ENCODE results near the gene AKTIP.
"Not testable (repeated sequence)": the region's sequence is repeated elsewhere in the genome, so short reads cannot be mapped to it uniquely, and the experiment has no call there.

Gene AKTIP

GRCh38 chr16:53502331-53503269 is at the start of gene AKTIP:
TSS of gene AKTIP (minus strand) at chr16:53503209. CDS start at chr16:53500259, 2,950 bp downstream.
- no peak for FAIRE-seq
- DNase-seq (ENCODE audit: low spot score) = no peak

- FAIRE-seq = peak; percentile 32
These were observed 47.1 kb upstream of the AKTIP start for GRCh38 chr16:53549970-53550690.

GRCh38 chr16:53546988-53547391 is 44.0 kb upstream of the AKTIP start:
- FAIRE-seq = no peak

More at GRCh38 chr16:53549970-53550690, 47.1 kb upstream of the AKTIP start:
- DNase-seq (ENCODE audit: low spot score) = peak; percentile 22

GRCh38 chr16:53545433-53545832 is 42.4 kb upstream of the AKTIP start:
- DNase-seq (ENCODE audit: low spot score) = no peak
- no peak for FAIRE-seq

More at GRCh38 chr16:53546988-53547391, 44.0 kb upstream of the AKTIP start:
- no peak for DNase-seq (ENCODE audit: low spot score)

GRCh38 chr16:53542283-53542682 is 39.3 kb upstream of the AKTIP start:
- DNase-seq (ENCODE audit: low spot score) (no peak), FAIRE-seq (no peak)

- DNase-seq (ENCODE audit: low spot score) (no peak), FAIRE-seq (no peak)
These were observed 38.3 kb upstream of the AKTIP start for GRCh38 chr16:53541326-53541725.

GRCh38 chr16:53539759-53540718 is 37.0 kb upstream of the AKTIP start:
- not testable (repeated sequence) for DNase-seq (ENCODE audit: low spot score); FAIRE-seq

- FAIRE-seq = not testable (repeated sequence)
These were observed 36.3 kb upstream of the AKTIP start for GRCh38 chr16:53539346-53539745.

GRCh38 chr16:53537626-53538025 is 34.6 kb upstream of the AKTIP start:
- no peak for DNase-seq (ENCODE audit: low spot score)
- FAIRE-seq = no peak

More at GRCh38 chr16:53539346-53539745, 36.3 kb upstream of the AKTIP start:
- not testable (repeated sequence) for DNase-seq (ENCODE audit: low spot score)

GRCh38 chr16:53534206-53534605 is 31.2 kb upstream of the AKTIP start:
- FAIRE-seq (no peak), DNase-seq (ENCODE audit: low spot score) (no peak)

- DNase-seq (ENCODE audit: low spot score) (no peak), FAIRE-seq (no peak)
These were observed 27.7 kb upstream of the AKTIP start for GRCh38 chr16:53530741-53531140.

GRCh38 chr16:53530046-53530445 is 27.0 kb upstream of the AKTIP start:
- no peak for FAIRE-seq
- no peak for DNase-seq (ENCODE audit: low spot score)

GRCh38 chr16:53529513-53529912 is 26.5 kb upstream of the AKTIP start:
- FAIRE-seq (no peak), DNase-seq (ENCODE audit: low spot score) (no peak)

GRCh38 chr16:53528797-53529196 is 25.8 kb upstream of the AKTIP start:
- FAIRE-seq (no peak), DNase-seq (ENCODE audit: low spot score) (no peak)

GRCh38 chr16:53523971-53524548 is 21.1 kb upstream of the AKTIP start:
- no peak for FAIRE-seq

GRCh38 chr16:53523126-53523804 is 20.3 kb upstream of the AKTIP start:
- FAIRE-seq (no peak), DNase-seq (ENCODE audit: low spot score) (no peak)

More at GRCh38 chr16:53523971-53524548, 21.1 kb upstream of the AKTIP start:
- no peak for DNase-seq (ENCODE audit: low spot score)

GRCh38 chr16:53519417-53520091 is 16.5 kb upstream of the AKTIP start:
- FAIRE-seq (no peak), DNase-seq (ENCODE audit: low spot score) (no peak)

- FAIRE-seq (no peak), DNase-seq (ENCODE audit: low spot score) (peak; percentile 8)
These were observed 15.8 kb upstream of the AKTIP start for GRCh38 chr16:53518550-53519416.
